Measurements from ENCODE around the gene NAALADL2.

NAALADL2 gene

DNA sequence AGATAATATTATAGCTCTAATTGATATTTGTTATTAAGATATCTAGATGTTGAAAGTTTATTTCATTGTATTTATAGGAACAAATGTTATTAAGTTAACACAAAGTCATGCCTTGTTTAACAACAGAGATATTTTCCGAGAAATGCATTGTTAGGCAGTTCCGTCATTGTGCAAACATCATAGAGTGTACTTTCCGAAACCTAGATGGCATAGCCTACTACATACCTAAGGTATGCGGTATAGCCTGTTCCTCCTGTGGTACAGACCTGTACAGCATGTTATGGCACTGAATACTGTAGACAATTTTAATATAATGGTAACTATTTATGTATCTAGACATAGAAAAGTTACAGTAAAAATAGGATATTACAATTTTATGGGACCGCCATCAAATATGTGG is 114.3 kb downstream of the NAALADL2 start:
- DNase-seq (ENCODE audit: low read depth): no peak

DNA sequence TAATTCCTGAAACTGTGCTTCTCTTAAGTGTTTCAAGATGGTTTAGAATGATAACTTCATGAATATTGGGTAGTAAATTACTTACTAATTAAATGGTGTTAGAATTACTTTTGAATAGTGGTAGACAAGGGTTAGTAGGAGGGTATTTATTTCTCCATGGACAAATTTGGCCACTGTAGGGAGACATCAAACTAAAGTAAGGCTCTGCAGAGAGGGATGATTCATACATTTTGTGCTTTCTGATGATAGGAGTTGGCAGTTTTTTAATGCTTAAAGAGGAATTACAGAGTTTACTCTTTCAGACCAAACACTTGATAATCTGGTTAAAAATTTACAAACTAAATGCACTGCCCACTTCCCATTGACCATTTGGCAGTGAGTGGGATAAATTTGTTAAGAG is 127.6 kb downstream of the NAALADL2 start:
- DNase-seq (ENCODE audit: low read depth): peak; percentile 13

DNA sequence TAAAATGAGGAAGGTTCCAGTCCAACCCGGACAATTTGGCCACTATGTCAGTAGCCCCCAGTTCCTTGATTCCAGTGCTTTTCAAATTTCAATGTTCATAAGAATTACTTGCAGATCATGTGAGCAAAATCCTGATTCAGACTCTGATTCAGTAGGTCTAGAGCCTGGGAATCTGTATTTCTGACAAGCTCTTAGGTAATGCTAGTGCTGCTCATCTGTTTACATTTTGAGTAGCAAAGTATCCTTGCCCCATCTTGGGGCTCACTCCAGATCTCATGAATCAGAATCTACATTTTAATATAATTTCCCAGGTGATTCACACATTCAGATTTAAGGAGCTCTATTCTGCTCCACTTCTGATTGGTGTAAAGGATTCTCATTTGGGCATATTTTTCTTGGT is 142.0 kb downstream of the NAALADL2 start:
- DNase-seq (ENCODE audit: low read depth): no peak

DNA sequence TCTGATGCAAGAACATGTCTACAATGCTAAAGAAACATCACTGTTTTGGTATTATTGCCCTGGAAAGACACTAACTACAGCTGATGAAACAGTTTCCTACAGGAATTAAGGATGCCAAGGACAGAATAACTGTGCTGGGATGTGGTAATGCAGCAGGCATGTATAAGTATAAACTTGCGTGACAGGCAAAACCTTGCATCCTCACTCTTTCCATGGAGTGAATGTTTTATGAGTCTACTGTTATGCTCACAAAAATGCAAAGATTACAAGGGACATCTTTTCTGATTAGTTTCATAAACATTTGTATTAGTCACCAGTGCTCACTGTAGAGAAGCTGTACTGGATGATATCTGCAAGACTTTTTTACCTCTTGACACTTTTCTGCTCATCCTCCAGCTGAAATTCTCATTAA is 143.6 kb downstream of the NAALADL2 start:
- DNase-seq (ENCODE audit: low read depth): peak; percentile 95

DNA sequence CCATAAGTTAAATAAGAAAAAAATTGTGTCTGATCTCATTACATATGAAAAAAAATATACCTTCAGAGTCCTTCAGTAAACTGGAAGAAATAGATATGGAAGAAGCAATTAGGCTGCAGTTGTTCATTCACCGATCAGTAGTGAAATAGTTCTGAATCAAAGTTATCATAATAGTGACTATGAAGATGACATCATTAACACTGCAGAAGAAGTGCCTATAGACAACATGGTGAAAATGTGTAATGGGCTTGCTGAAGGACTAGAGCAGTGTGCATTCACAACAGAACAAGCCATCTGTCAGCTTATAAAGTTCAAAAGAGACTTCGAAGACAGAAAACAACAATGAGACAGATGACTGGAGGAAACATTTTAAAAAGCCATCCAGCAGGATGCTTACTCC is 144.5 kb downstream of the NAALADL2 start:
- no peak for DNase-seq (ENCODE audit: low read depth)

DNA sequence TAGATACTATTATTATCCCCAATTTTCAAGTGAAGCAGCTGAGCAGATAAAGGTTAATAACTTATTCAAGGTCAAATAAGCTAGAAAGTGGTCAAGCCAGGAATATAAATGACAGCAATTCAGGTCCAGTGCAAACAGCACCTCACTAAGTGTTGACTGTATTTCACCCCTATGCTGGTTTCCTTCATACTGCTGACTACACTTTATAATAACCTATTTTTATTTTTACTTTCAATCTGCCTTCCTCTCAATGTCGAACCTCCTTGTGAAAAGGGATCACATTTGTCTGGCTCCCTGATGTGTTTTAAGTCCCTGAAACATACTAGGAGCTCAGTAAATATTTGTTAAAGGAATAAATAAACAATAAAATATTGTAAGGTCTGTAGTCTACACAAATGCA is 146.1 kb downstream of the NAALADL2 start:
- no peak for DNase-seq (ENCODE audit: low read depth)

DNA sequence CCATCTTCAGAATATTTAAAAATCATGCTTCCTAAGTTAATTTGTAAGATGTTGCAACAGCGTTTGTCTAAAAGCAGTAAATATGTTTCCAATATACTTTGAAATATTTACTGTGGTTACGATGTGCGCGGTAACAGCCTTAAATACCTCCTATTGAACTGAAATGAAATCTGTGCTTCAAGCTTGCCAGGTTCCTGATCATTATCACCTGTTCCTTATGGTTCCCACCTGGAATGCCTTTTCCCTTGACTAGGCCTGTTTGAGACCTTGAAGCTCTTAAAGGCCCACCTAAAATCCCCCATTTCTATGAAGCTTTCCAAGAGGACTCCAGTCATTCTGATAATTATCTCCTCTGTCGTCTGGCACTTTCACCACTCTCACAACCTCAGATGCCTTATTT is 146.7 kb downstream of the NAALADL2 start:
- DNase-seq (ENCODE audit: low read depth): peak; percentile 70

DNA sequence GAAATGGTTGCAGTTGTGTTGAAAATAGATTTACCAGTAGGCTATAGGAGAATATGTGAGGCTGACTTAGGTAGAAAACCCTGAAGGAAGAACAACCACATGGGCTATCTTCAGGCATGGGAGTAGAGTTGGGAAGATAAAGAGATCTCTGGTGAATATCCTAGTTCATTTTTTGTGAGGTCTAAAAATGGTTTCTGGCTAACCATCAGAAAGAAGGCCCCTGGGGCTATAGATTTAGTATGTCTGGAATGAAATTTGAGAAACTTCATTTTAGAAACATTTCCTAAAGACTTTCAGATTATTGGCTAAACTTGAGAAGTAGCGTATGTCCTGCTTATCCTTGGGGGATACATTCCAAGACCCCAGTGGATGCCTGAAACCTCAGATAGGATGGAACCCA is 148.2 kb downstream of the NAALADL2 start:
- no peak for DNase-seq (ENCODE audit: low read depth)

DNA sequence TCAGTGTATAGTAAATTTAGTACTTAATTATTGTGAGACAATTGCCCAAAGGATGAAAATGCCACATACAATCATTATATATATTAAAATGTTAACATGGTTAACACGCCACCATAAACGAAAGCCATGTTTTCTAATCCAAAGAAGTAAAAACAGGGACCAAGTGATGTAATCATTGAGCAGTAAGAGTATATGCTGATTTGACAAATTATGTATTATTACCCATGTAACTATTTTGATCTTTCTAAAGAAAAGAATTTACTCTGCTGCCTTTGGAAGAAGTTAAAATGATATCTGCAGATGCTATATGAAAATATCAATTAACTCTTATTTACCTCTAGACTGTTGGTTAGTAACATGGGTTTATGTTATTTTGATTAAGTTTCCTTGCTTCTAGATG is 150.2 kb downstream of the NAALADL2 start:
- no peak for DNase-seq (ENCODE audit: low read depth)

DNA sequence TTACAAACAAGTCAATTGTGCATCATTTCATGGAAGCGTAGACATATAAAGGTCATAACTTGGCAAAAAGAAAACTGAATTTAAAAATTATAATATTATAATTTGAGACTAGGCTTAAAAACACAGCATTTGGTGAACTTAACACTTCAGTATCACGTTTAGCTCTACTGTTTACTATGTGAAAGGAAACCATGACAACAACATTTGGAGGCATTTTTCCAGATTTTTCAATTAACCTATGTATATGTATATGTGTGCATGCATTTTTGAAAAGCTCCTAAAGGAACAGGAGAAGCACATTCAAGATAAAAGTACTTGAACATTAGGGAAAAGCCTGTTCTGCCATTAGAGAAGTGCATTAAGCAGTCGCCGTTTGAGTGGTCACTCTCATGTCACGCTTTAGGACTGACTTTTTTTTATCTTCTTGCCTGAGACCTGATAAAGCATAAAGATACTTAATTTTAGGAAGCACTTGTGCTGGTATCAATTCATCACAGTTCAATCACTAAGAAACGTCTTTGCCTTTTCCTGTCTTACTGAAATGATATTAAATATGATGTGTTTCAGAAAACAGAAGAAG is 156.0 kb downstream of the NAALADL2 start:
- DNase-seq (ENCODE audit: low read depth): no peak

DNA sequence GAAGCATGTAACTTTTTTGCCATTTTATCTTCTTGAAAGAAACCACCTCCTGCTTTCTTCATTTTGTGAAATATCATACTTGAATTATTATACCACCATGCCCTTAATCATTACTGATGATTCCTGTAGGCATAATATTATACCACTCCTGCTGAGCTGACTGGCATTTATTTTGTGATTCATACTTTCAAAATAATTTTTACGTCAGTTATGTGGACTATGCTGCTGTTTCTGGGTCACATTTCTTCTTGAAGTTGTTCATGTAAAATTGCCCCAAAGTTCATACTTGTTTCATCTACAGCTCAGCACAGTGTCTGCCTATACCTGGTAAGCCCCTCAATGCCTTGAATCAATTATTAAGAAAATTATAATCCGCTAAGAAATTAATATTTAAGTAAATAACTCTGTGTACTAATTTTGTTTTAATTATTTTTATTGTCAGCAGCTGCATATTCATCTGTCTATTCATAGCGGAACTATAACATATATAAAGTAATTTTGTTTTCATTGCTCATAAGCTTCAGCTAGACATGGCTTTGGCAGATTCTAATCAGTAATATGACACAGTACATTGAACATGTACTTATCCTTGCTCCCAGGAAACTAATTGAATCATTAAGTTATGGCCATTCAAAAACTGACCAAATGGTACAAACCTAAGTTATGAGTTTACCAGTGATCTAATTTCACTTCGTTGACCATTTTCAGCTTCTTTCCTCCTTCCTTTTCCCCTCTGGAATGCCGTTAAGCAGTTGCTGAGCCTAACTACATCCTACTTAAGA is 160.0 kb downstream of the NAALADL2 start:
- DNase-seq (ENCODE audit: low read depth): no peak

DNA sequence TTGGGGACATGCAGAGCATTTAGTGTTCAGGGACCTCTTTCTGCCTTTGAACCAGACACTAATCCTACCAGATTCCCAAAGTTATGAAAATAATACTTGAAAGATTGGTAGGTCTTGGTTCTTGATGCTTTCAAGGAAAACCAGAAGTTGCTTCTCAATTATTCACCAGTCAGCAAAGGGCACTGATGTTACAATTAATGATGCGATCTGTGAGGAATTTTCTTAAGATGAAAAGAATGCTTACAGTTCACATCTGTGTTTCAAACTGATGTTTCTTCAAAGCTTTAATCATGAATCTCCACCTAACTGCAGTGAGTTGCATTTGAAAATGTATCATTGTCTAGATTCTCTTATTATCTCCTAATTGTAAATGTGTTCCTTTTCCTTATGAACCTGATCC is 161.0 kb downstream of the NAALADL2 start:
- no peak for DNase-seq (ENCODE audit: low read depth)

DNA sequence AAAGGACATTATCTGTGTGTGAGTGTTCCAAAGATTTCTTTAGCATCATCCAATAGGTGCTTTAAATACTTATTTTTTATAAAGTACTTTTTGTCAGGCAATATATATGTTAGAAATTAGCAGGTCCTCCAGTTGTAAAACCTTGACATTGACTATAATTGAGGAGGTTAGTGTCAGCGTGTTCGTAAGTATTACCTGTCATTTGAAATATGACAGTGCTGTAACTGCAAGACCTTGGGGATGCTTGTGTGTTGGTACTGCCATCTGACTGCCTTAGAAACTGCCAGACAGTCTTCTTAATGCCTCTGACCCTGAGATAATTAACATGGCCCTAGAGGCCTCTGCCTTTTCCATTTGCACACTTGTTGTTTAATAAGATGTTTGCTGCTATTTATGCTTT is 170.7 kb downstream of the NAALADL2 start:
- DNase-seq (ENCODE audit: low read depth): no peak

DNA sequence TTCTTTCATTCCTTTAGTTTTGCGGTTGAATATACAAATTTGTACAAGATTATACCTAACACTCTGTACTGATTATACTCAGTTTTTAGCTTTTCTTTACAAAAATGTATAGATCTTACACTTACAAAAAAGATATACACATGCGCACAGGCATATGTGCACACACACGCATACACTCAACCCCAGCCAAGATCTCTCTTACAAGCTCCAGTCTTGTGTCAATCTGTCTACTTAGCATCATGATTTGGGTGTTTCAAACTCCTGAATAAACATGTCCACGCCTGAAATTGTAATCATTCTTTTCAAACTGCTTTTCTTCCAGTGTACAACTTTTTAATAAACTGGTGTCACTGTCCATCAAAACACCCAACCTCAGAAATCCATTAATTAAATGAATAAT is 180.7 kb downstream of the NAALADL2 start:
- DNase-seq (ENCODE audit: low read depth): no peak

DNA sequence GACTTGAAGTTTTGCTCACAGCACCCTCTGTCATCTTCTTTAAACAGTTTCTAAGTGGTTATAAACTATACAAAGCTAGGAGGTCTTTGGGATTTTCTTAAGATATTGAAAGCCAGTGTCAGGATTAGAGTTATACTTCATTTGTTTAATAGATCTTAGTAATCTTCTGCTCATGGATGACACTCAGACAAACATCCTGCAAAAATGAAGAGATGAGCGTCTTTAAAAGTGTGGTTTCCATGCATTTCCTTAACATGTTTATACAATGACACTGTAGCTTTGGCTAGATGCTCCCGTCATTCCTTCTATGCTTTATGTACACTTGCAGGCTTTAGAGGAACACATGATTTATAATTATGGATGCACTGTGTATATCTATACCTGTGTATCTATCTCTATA is 182.2 kb downstream of the NAALADL2 start:
- DNase-seq (ENCODE audit: low read depth): no peak

DNA sequence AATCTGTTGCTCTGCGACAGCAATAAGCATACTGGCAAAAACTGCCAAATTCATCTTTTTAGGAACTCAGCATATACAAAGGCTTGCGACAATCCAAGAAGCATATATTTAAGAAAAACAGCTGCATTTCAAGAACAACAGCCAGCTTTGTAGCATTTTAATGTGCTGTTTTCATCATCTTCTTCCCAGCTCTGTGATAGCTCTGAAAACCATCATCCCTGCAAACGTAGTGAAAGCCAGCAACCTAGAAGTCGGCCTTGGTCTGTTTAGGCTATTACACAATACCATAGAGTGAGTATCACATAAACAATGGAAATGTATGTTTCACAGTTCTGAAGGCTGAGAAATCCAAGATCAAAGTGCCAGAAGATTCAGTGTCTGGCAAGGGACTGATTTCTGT is 187.5 kb downstream of the NAALADL2 start:
- peak; percentile 6 for DNase-seq (ENCODE audit: low read depth)

DNA sequence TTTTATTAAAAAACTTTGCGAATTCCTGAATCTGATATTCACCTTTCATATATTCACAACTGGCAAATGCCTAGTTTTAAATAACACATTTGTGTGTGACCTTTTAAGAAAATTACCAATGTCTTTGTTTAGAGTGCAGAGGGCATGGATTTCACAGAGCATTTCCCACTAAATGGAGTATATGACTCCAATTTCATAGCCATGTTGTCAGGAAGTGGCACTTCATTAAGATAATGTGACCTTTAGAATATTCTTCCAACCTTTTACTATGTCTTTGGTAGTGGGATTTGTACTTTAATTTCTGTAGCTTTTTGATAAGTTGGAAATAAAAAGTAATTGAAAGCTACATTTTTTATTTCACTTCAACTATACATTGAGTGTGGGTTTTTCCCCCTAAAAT is 188.7 kb downstream of the NAALADL2 start:
- no peak for DNase-seq (ENCODE audit: low read depth)

DNA sequence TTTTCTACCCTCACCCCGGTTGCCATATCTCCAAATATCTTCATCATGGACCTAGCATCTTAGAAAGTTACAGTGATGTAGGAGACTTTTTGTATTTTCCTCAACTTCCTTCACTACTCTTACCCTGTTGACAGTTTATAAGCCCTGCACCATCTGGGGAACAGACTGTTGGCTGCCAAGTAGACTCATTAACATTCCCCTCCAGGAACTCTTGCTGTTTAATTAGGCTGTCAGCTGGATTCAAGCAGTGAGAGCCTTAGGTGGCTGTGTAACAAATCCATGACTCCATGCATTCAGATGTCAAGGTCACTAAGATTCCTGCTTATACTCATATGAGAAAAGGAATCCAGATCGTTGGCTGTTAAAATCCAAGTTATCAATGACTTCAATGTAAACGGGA is 198.3 kb downstream of the NAALADL2 start:
- DNase-seq (ENCODE audit: low read depth): no peak

DNA sequence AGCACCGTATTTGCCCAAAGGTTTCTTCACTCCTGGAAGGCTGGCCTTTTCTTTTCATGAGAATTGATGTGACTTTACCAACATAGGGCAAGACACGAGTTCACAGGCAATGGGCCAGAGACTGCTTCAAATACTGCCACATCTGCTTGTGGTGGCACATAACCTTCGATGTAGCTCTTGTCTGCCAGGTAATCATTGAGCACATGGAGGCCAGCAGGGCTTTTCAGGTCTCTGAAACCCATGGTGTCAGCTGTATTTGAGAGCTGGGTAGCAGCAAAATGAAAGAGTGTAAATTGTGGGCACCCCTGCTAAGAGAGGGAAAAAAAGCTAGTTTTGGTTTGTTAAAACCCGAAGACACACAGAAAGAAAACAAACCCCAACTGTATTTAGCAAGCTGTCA is 200.7 kb downstream of the NAALADL2 start:
- DNase-seq (ENCODE audit: low read depth): no peak

DNA sequence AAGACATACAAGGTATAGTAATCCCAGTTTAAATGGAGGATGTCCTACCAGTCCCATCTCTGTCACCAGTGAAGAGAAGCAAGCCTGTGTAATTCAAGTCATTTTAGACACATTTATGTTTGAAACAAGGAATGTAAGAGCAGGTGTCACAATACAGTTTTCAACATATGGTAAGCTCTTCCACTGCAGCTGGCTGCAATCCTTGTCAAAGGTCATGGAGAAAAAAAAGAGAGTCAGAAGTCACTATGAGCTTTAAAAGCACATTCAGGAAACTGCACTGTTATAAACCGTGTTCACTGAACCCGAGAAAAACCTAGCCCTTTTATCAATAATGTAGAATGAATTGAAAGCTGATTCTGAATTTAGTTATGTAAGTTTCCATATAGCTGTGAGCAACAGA is 206.4 kb downstream of the NAALADL2 start:
- no peak for DNase-seq (ENCODE audit: low read depth)

DNA sequence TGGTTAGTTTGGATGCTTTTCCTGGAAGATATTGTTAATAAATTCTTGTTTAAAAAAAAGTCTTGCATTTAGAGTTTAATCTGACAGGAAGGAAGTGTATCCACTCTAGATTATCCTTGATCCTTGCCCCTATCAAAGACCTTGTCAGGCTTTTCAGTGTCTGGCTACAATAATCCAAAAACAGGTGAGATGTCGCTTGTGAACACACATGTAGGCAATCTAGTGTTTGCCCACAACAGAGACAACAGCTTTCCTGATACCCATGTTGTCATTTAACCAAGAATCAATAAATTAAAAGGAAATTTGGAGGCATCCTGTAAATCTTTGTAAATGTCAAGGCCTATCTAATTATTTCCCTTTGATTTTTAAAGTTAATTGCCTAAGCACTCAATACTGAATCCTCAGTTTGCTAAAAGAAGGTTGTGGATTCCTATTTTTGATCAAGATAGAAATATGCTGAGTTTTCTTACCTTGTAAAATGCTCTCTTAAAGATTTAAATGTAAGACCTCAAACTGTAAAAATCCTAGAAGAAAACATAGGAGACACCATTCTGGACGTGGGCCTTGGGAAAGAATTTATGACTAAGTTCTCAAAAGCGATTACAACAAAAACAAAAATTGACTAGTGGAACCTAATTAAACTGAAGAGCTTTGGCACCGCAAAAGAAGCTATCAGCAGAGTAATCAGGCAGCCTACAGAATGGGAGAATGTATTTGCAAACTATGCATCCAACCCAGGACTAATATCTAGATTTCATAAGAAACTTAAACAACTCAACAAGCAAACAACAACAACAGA is 207.7 kb downstream of the NAALADL2 start:
- no peak for DNase-seq (ENCODE audit: low read depth)

DNA sequence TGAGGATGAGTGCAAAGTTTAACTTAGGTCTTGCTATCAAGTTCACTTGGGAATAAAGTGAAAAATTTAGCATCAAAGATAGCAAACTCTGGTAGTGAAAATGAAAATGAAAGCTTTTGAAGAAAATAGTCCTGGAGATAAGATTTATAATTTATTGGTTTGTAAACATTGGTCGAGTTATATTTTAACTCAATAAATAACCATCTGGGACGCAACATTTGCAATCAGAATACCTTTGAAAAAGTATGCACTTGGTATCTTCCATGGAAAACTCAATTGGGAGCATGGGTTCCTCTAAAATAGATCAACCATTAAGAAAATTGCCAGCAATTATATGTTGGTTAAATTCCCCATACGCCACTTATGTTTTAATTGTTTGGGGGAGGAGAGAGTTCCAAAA is 209.5 kb downstream of the NAALADL2 start:
- no peak for DNase-seq (ENCODE audit: low read depth)

DNA sequence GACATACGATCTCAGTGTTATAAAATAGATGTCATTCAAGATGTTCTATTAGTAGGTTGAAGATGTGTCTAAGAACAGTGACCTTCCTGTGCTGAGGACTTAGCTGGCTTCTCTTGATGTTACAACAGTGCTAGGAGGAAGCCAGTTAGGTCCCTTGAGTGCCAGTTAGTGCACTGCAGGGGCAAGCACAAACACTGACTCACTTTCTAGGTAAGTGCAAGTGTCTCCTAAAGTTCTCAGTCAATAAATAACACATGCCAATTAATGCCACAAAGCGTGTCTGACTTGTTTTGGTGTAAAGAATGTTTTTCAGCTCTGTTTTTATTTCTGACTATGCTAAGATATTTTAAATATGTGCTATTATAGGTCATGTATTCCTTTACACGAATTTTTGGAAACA is 211.8 kb downstream of the NAALADL2 start:
- no peak for DNase-seq (ENCODE audit: low read depth)
